ENCODE measurements around the gene CCDC34. TPM values are rescaled to one million over a fixed set of nuclear protein-coding genes. Genes with fewer than 3 reads are reported as not detected.

The CCDC34 gene
- total and polyA plus RNA-seq, 7 donors, result 2.0 to 10.4 (median 4.3) TPM

GRCh38 chr11:27392278-27393114, 29.5 kb upstream of the CCDC34 start:
- 64 to 74% methylated on average over 4 of the region's 4 CpGs for WGBS, 2 donors
- no peak for TF ChIP-seq CTCF (IDR thresholded peaks at IDR 0.05)
- no peak for TF ChIP-seq POLR2A (IDR thresholded peaks at IDR 0.05)
- no peak for TF ChIP-seq POLR2AphosphoS5 (IDR thresholded peaks at IDR 0.05)
- TF ChIP-seq EP300 (IDR thresholded peaks at IDR 0.05), result no peak

GRCh38 chr11:27391331-27392015, 28.5 kb upstream of the CCDC34 start:
- H3K36me3 ChIP-seq, result no peaks in the 10 kb centered on the region
- H3K27me3 ChIP-seq, result no peaks in the 10 kb centered on the region
- peaks cover 0 to 50% (median 34%) of the 10 kb centered on the region in 4 donors for H3K4me1 ChIP-seq
- 75 to 83% methylated on average over 5 of the region's 5 CpGs for whole genome bisulfite sequencing, 2 donors
- H3K9me3 ChIP-seq, result no peaks in the 10 kb centered on the region
- TF ChIP-seq POLR2AphosphoS5 (IDR thresholded peaks at IDR 0.05) (no peak), POLR2A (IDR thresholded peaks at IDR 0.05) (no peak), CTCF (IDR thresholded peaks at IDR 0.05) (no peak), EP300 (IDR thresholded peaks at IDR 0.05) (no peak)
- no peak overlapping the region for H3K4me3 ChIP-seq
- no peak overlapping the region for H3K27ac ChIP-seq
- intact Hi-C loops (cut with DNase I), result no loop called here
- DNase-seq, result no peak

More at GRCh38 chr11:27392278-27393114, 29.5 kb upstream of the CCDC34 start:
- H3K36me3 ChIP-seq, result no peaks in the 10 kb centered on the region
- intact Hi-C loops (cut with DNase I), result no loop called here
- no peak for DNase-seq
- peaks cover 0 to 56% (median 35%) of the 10 kb centered on the region in 4 donors for H3K4me1 ChIP-seq
- no peaks in the 10 kb centered on the region for H3K27me3 ChIP-seq
- no peak overlapping the region for H3K4me3 ChIP-seq
- H3K9me3 ChIP-seq, result no peaks in the 10 kb centered on the region
- H3K27ac ChIP-seq, result peak overlapping the region in 2 of 4 donors; percentile 26 to 43

- TF ChIP-seq EP300 (IDR thresholded peaks at IDR 0.05) (no peak), POLR2AphosphoS5 (IDR thresholded peaks at IDR 0.05) (no peak), POLR2A (IDR thresholded peaks at IDR 0.05) (no peak), CTCF (IDR thresholded peaks at IDR 0.05) (no peak)
- H3K36me3 ChIP-seq, result no peaks in the 10 kb centered on the region
- 64 to 79% methylated on average over 6 of the region's 6 CpGs for WGBS, 2 donors
- H3K9me3 ChIP-seq, result no peaks in the 10 kb centered on the region
- intact Hi-C loops (cut with DNase I), result no loop called here
- no peak for DNase-seq
- no peak overlapping the region for H3K27ac ChIP-seq
- no peak overlapping the region for H3K4me3 ChIP-seq
- no peaks in the 10 kb centered on the region for H3K27me3 ChIP-seq
- H3K4me1 ChIP-seq, result peaks cover 0 to 41% (median 26%) of the 10 kb centered on the region in 4 donors
These were observed 27.6 kb upstream of the CCDC34 start for GRCh38 chr11:27390318-27391295.

GRCh38 chr11:27388869-27389268, 25.9 kb upstream of the CCDC34 start:
- Histone ChIP-seq H3K27me3 (no peaks in the 10 kb centered on the region), H3K4me1 (peaks cover 0 to 26% (median 16%) of the 10 kb centered on the region in 4 donors), H3K36me3 (peaks cover 0 to 12% (median 0%) of the 10 kb centered on the region in 4 donors), H3K4me3 (no peak overlapping the region), H3K27ac (no peak overlapping the region), H3K9me3 (no peaks in the 10 kb centered on the region)
- no peak for DNase-seq
- intact Hi-C loops (cut with DNase I), result no loop called here
- 9 to 55% methylated on average over 1 of the region's 1 CpG for WGBS, 2 donors
- TF ChIP-seq POLR2AphosphoS5 (IDR thresholded peaks at IDR 0.05), result no peak
- no peak for TF ChIP-seq CTCF (IDR thresholded peaks at IDR 0.05)
- no peak for TF ChIP-seq POLR2A (IDR thresholded peaks at IDR 0.05)
- TF ChIP-seq EP300 (IDR thresholded peaks at IDR 0.05), result no peak
